Measurements from ENCODE around the gene EHD4.

EHD4 gene

DNA sequence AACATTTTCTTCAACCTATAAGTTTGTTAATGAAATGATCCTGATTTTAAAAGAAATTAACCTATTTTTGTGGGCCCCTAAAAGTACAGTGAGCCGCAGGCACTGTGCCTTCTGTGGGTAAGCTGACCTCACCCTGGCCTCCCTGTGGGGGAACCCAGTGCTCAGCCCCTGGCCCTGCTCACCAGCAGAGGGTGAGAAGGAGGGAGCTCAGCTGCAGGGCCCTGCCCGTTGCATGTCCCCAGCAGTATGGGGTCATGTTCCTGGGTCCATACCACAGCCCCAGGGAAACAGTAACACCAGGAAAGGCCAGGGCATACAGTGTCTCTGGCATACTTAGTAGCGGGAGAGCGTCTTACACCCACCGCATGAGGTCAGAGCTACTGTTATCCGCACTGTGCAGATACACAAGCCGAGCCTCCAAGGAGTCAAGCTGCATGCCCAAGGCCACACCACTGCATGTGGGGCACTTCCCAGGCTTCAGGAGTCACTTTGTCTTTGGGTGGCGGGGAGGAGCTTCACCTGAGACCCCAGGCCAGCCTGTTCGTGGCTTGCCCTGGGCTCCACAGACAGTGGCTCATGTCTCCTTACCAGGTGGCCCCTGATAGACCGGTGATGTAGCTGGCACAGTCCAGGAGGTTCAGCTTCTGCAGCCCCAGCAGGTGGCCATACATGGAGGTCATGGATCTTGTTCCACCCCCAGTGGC lies 22.6 kb upstream of the EHD4 start:
- no peak for DNase-seq (ENCODE audit: low spot score)

DNA sequence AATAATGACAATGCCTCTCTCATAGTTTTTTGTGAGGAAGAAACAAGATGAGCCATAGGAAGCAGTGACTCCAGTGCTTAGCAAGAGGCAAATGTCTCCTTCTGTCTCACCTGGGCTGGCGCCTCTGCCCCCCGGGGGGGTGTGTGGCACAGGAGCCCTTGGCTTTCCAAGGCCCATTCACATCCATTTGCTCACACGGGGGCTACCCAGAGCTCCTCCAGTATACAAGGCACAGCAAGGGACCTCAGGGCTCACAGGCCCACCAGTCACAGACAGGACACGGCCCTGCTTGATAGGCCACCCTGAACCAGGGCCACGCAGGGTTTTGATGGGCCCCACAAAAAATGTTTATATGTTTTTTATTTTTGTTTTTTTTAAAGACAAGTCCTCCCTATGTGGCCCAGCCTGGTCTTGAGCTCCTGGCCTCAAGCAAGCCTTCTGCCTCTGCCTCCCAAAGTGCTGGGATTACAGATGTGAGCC lies 21.9 kb upstream of the EHD4 start:
- no peak for DNase-seq (ENCODE audit: low spot score)

DNA sequence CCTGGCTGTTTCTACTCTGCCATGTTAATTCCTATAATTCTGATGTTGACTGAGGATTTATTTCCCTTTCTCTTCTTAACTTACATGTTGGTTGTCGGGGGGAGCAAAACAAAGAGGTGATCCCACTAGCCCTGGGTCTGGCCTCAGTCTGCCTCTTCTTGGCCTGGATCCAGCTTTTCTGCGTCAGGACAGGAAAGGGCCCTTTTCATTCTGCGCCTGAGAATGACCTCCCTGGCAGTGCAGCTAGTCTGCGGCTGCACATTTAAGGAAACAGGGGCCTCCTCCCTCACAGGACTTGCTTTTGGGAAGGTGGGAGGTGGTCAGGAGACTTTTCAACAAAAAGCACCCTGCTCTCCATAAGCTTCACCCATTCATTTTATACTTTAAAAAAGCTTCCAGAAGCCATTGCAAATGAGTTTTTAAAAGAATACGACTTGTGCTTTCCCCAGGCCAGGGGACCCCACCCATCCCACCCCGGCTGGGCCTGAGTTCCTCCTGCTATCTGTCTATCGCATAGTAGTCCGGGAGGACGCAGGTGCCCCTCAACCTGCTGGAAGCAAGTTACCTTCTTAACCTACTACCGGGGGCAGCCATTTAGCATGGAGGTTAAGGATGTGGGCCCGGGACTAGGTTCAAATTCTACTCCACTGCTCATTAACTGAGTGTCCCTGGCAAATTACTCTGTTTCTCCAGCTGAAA lies 21.3 kb upstream of the EHD4 start:
- DNase-seq (ENCODE audit: low spot score), result no peak

DNA sequence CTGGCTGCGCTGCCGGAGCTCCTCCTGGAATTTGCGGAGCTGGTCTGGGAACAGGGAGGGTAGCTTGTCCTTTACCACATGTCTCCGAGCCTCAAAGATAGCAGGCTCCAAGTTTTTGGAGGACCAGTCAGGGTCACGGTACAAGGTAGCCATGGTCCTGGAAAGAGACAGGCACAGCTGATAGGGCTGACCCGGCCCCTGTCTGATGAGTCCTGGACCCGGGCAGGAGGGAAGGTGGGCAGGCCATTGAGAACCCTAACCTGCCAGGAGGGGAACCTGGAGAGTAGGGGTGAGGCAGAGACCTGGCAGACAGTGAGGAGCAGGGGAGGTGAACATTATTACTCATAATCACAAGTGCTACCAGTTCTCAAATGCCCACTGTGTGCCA lies 20.4 kb upstream of the EHD4 start:
- DNase-seq (ENCODE audit: low spot score), result no peak

DNA sequence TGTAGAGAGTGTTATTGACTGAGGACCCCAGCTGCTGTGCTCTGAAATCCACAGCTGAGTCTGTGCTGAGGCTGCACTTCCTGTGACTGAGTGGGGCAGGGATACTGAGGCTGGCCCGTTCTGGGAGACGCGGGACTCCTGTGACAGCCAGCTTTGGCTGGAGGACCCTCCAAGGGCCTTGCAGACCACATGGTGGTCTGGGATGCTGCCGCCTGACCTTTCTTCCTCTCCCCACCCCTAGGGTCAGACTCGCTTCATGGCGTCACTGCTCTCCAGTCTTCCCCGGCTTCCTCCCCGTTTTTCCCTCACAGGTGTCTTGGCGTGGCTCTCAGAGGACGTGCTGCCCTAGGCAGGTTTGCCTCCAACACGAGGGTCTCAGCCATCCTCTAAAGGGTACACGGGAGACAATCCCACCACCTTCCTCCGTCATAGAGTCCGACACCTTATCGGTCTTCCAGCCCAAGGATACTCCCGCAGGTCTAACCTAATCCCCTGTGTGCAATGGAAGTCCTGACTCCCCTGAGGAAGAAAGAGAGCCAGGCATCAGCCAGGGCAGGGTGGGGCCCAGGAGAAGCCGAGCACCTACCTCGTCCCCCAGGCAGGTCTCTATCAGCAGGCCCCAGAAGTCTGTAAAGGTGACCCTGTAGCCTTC lies 19.9 kb upstream of the EHD4 start:
- DNase-seq (ENCODE audit: low spot score), result no peak

DNA sequence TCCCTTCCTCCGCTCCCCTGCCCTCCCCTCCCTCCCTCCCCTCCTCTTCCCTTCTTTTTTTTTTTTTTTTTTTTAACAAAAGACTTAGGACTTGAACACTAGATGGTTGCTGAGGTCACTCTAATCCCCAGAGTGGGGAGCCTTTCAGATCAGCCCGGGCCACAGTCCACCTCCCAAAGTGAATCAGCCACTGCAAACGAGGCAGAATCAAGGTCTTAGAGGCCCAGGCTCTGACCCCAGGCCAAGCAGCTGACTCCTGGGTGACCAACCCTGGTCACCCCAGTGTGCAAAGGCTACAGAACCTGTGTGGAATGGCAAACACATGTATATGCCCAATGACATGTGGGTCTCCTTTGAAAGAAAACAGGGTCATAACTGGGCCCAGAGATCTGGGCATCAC lies 18.3 kb upstream of the EHD4 start:
- DNase-seq (ENCODE audit: low spot score), result no peak

DNA sequence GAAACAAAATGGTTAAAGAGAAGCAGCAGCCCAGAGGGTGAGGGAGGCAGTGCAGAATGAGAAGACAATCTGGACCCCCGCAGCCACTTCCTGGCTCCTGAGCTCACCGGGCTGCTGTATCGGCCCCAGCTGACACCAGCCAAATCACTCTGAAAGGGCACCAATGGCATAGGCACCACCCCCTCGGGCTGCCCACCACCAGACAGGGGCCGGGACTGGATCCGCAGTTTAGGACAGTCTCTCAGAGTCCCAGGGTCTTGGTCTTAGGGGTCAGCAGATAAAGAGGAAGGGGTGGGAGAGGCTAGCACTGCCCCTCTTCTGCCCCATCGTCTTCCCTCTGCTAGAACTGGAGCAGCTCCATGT lies 17.9 kb upstream of the EHD4 start:
- no peak for DNase-seq (ENCODE audit: low spot score)

DNA sequence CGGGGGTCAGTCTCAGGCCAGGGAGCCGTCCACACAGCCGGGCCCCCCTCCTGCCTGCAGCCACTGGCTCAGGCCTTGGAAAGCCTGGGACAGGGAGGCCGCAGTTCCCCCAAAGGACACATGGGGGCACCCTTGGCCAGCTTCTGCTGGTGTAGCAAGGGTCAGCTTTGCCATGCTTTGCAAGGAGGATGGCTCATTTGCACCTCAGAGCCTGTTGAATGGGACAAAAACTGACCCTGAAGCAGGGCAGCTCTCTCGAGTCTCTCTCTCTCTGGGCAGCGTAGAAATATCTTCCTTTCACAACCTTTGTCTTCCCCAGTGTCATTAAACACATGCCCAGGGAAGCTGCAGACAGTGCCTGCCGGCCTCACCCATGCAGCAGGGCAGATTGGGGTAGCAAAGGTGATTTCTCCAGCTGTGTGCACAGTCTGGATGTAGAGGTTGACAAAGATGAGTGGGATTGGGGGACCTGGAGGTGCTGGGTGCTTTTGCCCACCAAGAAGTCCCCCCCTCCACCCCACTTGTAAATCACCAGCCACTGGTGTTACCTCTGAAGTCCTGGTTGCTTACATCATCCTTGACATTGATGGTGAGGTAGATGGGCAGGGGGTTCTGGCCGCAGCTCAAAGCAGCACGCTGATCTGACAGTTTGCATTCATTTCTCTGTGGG lies 17.4 kb upstream of the EHD4 start:
- peak; percentile 82 for DNase-seq (ENCODE audit: low spot score)

DNA sequence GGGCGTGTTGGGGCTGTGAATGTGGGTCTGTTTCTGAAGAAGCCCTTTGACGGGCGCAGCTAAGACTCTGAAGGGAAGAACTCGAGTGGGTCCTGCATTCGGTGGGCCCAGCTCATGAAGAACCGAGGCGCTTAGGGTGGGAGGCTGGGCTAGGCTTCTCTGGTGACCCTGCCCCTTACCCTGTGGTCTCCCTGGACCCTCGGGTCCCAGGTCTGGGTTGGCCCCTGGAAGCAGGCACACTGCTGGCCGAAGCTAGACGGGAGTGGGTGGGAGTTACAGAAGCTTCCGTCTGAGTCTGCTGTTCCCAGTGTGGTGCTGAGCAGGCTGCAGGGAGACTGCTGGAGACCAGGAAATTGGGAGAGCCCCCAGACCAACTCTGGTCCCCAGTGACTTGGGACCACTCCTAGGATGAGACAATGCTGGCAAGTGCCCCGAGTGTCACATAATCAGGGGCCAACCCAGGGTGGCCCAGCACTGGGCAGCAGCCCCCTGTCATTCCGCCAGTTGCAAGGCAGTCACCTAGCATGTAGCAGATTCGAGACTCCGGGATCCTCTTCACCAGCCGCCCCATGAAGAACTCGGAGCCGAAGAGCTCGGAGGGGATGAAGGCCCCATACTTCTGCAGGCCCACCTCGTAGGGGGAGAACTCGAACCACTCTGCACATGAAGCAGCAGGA lies 16.7 kb upstream of the EHD4 start:
- DNase-seq (ENCODE audit: low spot score), result no peak

DNA sequence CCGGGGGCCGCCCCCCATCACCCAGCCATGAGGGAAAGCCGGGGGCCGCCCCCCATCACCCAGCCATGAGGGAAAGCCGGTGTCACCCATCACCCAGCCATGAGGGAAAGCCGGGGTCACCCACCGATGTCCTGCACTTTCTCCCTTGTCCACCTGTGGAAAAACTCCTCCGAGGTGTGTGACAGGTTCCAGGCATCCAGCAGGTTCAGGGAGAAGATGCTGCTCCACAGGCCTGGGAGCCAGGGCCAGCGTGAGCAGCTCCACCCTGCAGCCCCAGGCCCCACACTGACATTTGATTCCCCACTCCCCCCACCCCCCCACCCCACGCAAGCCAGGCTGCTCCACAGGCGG lies 15.5 kb upstream of the EHD4 start:
- DNase-seq (ENCODE audit: low spot score), result no peak

DNA sequence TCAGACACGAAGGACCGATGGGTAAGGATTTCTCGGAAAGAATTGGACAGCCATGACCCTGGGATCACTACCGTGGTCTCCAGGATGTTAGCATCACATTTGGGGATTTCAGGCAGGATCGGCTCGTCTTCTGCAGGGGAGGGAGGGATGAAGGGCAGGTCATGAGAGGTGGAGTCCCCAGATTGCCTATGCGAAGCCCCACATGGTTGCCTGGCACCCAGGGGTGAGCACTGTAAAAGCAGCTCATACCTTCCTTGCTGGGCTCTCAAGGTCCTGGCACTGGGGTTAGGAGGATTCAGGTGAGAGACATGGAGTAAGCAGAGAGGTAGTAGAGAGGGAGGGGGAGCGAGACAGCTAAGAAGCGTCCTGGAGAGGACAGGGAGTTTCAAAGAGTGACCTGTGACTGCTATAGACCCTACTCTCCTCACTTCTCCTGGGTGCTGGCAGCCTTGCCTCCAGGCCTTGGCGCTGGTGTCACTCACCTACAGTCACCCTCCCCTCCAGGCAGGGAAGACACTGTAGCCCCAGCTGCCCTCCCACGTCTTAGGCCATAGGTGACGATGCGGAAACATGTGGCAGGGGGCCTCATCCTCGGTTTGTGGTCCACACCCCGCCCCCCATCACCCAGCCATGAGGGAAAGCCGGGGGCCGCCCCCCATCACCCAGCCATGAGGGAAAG lies 15.0 kb upstream of the EHD4 start:
- DNase-seq (ENCODE audit: low spot score), result no peak

DNA sequence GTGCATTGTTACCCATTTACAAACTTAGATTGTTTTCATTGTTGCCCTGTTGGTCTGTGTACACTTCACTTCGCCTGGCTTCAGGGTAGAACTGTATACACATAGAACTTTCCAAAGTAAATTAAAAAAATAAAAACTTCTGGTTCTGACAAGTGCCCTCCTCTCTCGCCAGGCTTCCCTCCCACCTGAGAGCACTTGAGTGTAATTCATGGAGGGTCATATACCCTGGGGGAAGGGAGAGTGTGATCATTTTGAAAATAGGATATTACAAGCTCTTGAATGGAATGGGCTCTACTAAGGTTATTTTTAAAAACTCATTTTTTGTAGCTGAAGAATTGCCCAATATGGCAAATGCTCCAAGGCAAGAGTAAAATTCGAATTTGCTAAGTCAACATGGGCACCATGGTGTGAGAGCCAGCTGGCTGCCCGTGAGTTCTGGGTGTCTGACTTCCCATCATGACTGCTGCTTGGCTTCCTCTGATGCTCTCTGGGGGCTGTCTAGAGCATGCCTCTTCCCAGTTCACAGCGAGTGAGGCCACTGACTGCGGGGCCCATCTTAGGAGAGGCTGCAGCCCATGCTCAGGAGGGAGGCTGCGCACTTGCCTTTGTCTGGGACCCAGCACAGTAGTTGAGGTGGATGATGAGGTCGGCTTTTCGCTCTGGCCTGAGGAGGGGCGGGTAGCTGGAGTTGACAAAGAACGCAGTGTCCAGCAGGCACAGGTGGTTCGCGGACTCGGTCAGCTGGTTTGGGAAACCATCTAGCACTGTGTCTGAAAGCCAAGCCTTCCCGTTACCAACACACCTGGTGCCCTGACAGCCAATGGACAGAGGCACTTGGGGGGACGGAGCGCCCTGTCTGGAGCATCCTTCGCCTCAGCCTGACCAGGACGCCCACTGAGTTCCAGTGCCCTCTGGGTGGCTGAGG lies 13.1 kb upstream of the EHD4 start:
- DNase-seq (ENCODE audit: low spot score), result no peak

DNA sequence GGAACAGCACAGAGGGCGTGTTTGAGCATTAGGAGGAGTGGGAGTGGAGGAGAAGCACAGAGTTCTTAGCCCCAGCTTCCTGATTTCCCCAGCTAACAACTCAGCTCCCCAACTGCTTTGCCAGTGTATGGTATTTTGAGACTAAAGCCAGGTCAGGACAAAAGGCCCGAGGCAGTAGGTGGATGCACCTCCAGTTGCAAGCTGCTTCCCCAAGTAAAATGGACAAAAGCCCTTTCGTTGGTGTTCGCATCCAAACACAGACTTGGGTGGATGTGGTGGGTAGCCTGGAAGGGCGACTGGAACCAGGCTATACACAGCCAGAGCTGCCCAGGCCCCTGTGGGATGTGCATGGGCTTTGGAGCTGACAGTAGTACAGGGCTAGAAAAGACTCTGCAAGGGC lies 12.3 kb upstream of the EHD4 start:
- DNase-seq (ENCODE audit: low spot score), result no peak

DNA sequence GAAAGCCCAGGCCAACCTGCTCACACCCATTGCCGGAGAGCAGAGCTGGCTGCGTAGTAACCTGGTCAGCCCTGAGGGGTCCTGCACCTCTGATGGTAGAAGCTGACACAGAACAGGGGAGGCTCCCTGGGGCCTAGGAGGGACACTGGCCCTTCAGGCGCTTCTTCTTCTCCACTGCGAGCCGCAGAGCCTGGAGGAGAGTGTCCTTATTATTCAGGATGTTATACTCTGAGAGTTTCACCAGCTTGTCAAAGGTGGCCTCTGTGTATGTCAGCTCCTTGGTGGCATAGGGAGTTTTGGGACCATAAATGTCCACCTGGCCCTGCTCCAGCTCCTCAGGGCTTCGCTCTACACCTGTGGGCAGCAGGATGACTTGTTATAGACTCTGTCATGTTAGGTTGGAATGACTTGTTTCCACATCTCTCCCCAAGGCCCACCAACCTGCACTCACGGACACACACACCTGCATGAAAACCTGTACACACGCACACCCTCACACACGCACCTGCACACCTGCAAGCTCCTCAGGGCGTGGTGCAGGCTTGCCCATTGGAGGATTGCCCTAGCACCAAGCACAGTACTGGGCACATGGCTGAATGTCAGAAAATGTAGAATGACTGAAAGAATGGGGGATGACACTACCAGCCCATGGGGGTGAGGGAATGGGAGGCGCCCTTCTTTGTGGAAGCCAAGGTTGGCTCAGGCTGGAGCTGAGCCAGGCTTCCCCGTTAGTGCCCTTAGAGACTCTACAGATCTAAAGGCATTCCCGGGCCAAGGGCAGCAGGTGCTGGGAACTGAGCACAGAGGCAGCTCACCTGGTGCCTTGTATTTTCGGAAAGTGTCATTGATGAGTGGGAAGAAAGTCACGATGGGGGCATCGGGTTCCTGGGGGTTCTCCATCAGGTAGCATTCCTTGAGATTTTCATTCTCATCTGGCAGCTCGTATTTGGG lies 11.5 kb upstream of the EHD4 start:
- DNase-seq (ENCODE audit: low spot score), result no peak

DNA sequence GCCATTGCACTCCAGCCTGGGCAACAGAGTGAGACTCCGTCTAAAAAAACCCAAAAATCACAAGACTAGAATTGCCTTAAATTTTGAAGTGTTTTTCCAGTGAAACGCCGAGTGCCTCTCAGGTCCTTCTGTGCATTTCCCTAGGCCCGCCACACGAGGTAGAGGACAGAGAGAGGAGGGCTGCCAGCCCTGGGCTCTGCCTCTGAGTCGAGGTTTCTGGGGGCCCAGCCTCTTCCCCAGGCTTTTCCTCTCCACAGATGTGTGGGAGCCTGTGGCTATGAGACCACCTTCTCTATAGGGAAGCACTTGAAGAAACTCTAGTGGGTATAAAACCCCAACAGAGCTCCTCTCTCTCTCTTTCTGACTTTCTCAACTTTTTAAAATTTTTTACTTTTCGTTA lies 10.9 kb upstream of the EHD4 start:
- no peak for DNase-seq (ENCODE audit: low spot score)

DNA sequence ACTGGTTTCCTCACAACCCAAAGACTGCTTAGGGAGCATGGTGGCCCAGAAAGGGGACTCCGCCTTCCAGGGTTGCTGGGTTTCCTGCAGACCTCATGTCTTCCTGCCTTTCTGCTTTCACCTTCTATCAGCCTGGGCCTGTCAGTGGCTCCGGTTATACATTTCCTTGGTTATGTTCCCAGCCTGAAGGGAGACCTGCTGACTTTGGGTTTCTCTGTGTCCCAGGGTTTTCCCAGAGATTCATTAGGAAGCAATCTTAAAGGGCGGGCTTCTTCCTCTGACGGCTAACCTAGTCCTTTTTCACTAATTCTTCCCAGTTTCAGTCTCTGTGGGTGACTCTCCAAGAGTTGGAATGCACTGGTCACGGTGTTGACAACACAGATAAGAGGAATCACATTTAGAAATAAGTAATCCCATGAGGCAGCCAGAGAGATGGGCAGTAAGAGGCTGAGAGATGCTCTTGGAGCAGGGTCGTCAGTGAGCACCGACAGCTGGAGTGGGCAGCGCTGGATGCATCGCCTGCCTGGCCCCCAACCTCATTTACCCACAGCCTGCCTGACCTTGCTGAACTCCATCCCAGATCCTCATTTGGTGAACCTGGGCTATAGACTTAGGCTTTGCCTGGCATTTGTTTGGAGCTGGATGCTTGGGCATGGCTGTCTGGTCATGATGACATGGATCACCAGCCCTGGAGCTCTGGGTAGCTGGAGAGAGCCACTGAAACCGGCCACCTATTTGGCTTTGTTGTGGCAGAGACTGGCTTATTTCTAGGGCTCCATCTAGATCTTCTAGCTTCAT lies 10.0 kb upstream of the EHD4 start:
- no peak for DNase-seq (ENCODE audit: low spot score)

DNA sequence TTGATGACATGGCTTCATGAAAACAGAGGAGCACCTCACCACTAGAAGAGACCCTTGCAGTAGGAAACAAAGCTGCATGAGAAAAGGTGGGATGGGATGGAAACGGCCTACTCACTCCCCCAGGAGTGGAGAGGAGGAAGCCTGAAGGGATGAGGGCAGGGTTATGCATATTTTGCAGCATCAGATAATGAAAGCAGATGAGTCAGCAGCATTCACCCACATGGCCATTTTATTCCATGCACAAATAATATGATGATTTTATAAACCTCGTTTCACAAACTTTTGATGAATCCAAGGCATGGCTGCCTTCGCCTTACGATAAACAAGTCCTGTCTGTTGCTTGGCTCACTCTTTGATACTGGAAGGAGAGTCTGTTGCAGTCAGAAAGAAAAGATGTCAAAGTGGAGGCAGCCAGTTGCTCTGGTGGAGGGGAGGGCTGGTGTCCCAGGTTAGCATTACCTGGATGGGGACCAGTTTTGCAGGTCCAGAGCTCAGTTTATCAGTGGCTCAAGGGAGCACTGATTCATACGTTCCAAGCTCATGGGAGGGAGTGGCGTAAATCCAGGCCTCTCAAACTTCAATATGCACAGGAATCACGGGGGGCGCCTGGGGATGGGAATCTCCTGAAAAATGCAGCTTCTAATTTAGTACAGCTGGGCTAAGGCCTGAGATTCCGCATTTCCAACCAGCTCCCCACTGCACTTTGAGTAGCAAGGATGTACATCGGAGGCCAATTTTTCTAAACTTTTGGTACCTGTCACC lies 9.2 kb upstream of the EHD4 start:
- DNase-seq (ENCODE audit: low spot score), result no peak
